Right lung (tissue), 5 donors: ENCODE results near the gene SLC18A3. TPM values are rescaled to one million over a fixed set of nuclear protein-coding genes. Genes with fewer than 3 reads are reported as not detected.

Source experiments
- DNase-seq, 2 donors: peaks; one replicate each; pipeline ENCODE4 v3.0.0-alpha.2; 2013
- polyA plus RNA-seq, 5 donors: library from polyadenylated mRNA; unstranded; fragments of 120-200 nt; gene quantifications; one replicate each; pipeline versions ENCODE4 v1.2.1 to v1.2.3, GENCODE V29; 2013; ENCODE audit warnings: inconsistent platforms in 1 of 5, low replicate concordance in 1 of 5; ENCODE audit not compliant: insufficient read length in 5 of 5, insufficient read depth in 1 of 5

The SLC18A3 gene
- polyA plus RNA-seq, 5 donors = 0.05 TPM; not detected in 4

DNA sequence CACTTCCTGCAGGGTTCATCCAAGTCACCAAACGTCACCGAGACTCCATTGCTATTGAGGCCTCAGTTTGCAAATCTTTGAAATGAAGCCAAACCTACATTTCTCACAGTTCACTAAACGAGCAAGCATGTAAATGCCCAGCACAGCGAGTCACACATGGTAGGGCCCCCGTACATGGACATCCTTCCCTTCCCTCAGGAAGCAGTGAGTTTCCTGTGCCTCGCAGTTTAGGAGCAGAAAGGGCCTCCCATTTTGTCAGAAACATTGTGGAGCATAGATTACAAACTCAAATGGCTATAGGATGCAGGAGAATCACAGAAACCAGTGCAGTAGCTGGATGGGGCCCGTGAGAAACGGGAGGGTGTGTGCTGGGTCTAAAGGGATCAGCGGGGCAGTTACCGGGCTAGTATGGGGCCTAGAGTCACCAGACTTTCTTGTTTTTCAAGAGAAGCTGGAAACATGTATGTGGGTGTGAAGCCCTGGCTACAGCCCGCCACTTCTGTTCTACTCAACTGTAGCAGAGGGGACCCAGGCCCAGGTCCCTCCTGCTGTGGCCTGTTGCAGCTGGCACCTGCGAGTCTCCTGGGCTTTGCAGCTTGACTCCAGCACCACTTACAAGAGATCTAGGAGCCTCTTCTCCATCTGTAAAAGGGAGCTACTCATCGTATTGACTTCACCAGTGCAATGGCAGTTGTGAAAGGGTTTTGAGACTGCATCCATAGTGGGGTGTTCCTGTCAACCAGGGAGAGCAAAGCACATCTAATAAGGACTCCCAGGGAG lies 14.2 kb upstream of the SLC18A3 start:
- DNase-seq = no peak

DNA sequence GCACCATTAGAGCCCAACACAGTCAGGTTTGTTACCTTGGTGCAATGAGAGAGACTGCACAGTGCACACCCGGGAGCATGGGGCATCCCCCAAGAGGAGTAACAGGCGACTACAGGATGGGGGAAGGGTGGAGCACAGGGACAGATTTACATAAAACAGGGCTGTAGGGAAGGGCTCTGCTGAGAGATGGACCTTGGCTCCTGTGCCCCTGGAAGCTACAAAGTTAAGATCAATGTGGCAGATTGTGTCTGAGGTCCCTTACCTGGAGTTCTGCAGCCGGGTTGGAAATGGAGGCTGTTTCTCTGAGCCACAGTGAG lies 13.7 kb upstream of the SLC18A3 start:
- no peak for DNase-seq

GRCh38 chr10:49596836-49597235 lies 13.3 kb upstream of the SLC18A3 start:
- no peak for DNase-seq

DNA sequence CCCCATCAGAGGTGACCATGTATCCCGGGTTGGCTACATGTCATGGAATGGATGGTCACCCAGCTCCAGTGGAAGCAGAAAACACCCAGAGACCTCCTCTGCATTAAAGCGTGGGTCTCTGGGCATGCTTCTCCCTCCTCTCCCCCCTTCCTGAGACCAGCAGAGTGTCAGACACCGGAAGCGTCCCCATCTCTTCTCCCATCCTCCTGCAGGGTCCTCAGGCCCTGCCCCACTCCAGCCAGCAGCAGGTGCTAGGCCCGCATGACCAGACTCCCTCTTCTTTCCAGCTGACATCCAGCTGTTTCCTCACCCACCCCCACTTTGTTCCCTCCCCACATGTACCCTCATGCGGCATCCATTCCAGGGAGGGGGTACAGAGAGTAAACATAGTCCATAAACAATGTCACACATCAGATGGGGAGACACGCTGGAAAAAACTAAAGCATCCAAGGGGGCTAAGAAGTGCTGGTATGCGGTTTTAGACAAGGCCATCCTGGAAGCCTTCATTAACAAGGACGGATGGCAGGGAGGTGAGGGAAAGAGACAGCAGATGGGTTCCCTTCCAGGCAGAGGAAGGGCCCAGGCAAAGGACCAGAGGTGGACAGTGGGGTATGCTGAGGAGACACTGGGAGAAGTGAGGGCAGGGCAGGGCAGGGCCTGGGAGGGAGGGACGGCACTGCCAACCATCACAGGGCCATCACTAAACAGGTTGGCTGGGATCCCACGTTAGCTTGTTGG lies 12.5 kb upstream of the SLC18A3 start:
- DNase-seq = no peak

DNA sequence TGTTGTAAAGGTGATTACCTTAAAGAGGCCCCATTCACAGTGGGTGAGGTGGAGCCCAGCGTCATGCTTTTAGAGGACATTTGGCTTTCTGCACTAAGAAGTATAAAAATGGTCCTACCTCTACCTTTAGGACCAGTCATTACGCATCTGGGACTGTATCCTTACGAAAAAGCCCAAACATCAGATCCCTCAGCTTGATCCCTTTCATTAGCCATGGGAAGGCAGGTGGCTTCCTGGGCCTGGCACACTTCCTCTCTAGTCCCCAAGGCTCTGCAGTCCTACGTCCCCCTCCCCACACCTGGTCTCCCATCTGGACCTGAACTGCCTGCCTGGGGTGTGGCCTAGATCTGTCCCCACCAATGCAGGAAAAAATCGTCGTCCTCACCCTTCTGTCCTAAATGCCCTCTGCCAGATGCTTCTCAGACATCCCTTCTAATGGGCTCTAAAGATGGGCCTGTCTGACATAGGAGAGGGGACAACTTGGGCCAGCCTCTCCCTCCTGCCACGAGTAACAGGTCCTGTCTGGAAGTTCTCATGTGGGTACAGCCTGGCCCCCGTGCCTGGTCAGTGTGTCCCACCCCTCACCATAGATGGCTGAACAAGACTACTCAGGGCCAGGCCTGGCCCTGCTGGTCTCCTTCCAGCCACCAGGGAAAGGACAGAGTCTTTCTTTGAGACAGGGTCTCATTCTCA lies 11.8 kb upstream of the SLC18A3 start:
- no peak for DNase-seq

- no peak for DNase-seq
Measured at GRCh38 chr10:49598986-49599385, 11.1 kb upstream of the SLC18A3 start.

DNA sequence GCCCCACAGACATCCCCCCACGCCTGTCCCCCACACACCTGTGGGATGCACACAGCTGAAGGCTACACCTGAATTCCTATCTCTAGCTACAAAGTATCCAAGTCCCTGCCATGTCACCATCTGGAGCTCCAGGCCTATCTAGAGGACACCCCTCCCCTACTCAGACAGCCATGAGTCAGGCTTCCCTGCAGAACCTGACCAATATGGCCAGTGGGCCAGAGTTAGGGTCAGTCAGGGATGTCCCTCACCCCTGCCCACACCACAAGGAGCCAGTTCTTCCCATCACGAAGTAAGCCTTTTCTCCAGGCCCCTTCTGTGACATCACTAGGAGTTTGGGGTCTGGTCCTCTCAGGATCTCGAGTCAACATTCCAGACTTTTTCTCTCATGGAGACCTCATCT lies 10.6 kb upstream of the SLC18A3 start:
- DNase-seq = no peak

DNA sequence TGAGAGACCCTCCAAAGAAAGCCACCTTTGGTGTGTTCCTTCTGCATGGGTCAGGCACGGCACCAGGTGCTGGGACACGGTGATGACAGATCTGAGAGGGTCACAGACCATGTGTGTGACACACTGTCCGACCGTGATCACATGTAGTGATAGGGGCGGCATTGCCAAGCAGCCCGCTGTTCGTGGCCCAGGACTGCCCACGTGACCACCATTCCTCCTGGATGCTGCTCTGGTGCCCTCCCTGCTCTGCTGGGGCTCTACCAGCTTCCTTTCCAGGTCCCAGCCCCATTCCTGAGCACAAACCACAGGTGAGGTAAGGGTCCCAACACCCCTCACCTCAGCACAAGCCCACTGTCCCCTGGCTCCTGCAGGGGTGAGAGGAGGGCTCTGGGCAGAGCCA lies 10.1 kb upstream of the SLC18A3 start:
- DNase-seq = no peak

DNA sequence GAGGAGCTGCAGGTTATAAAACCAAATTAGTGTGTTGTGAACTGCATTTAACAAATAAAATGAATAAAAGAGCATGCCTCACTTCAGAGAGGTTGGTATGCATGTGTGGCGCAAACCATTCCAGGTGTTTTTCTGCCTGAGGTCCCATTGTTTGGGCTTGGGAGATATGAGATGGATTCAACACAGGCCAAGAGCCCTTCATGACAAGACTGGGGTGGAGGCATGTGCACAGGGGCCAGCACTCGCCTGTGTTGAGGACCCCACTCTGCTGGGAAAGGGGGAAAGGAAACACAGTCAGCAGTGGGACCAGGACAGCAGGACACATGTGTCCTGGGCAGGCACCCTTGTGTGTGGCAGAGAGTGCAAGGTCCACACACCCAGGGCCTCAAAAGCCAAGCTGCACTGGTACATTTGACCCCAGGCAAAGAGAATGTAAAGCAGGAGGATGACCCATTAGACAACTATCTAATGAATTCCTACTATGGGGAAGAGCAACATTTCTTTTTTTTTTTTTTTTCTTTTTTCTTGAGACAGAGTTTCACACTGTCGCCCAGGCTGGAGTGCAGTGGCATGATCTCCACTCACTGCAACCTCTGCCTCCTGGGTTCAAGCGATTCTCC lies 9.2 kb upstream of the SLC18A3 start:
- DNase-seq = no peak

DNA sequence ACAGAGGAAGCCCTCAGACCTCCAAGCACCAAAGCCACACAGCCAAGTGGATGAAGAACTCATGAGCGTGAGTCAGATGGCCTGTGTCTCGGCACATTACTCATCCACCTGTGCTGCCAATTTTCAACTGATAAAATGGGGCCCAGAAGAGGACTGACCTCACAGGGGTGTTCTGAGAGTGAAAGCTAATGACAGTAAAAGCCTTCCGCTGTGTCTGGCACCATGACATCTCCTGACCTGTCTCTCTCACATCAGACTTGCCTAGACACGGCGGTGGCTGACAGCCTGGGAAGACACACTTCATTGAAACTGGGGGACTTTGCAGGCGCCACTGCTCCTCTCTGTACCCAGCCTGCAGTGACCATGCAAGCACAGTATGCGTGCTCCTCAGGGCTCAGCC lies 8.3 kb upstream of the SLC18A3 start:
- no peak for DNase-seq

DNA sequence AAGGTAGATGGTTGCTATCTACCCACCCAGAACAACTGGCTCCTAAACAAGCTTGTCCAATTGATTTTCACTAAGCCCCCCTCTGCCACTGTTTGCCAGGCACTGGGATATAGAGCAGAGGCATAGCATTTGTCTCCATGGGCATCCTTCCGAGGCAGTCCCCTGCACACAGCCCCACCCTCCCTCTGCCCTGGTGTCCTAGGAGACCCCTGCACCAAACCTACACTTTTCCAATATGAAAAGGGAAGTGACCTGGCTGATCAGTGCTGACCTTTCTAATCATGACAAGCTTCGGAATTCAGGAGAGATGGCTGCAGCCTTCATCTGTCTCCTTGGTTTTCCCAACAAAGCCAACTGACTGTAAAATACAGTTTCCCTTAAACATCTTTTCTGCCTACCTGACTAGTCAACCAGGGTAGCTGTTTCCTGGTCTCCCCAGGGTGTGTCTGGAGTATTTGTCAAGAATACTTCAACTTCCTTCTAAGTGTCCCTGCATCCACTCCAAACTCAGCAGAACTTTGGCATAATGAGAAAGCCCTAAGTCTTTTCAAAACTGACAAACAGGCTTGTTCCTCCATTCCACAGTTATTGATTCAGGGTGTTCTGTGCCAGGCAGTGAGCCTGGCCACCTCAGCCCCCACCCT lies 7.6 kb upstream of the SLC18A3 start:
- no peak for DNase-seq

DNA sequence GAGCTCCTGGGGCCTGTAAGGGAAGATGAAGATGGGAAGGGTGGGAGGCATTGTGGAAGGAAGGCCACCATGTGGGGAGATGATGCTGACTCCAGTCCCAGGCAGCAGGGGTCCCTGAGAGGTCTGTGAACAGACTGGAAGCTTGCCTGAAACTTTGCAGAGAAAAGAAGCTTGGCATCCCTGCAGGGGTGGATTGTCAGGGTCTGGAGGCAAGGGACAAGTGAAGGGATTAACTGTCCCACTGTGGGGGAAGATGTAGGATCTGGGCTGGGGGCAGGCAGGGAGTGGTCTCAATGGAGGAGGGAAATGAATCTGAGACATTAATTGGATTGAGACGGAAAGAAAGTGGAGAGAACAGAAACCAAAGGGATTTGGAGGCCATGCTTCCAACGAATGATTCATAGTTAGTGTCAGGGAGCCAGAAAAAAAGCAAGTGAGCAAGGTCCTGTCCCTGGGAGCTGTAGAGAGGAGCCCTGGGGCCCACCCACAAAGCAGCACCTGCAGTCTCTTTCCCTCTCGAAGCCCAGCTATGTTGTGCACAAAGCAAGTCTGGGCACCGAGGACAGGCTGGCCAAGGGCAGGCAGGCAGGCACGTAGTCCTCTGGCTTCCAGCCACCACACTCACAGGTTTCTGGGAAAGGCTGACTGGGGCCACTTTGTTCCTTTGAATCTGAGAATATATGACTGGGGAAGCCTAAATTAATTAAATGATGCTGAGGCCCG lies 4.7 kb upstream of the SLC18A3 start:
- DNase-seq = no peak

- DNase-seq = no peak
Measured at GRCh38 chr10:49605939-49606509, 4.1 kb upstream of the SLC18A3 start.

DNA sequence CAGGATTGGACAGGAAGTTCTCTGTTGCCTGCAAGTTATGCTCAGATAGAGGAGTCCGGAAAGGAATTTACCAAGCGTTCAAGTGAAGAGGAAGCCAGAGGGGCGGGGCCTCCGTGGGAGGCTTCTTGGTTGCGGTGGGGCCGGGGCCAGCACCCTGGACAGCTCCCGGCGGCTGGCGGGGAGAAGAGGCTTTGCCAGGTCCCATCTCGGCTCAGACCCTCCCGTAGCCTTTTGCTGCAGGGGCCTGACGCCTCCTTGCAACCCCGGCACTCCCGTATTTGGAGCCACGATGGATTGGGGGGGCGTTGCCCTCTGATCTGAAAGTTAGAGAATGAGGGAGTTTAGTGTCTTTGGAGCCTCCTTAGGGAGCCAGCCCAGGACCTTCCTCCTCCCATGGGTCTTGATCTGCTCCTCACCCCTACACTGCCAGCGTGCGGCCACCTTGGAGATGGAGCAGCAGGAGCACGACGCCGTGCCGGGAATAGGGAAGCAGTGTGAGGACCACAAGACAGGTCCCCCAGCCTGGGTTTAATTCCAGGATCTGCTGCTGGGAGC lies 3.1 kb upstream of the SLC18A3 start:
- DNase-seq = peak; percentile 60 to 78

- DNase-seq = no peak
Measured at GRCh38 chr10:49608166-49609005, 1.7 kb upstream of the SLC18A3 start.

GRCh38 chr10:49609006-49609282 lies 1.2 kb upstream of the SLC18A3 start:
- no peak for DNase-seq

- no peak for DNase-seq
Measured at GRCh38 chr10:49609283-49610113, 612 bp upstream of the SLC18A3 start.

- DNase-seq = no peak
Measured at GRCh38 chr10:49610458-49611165, 502 bp downstream of the SLC18A3 start.
